Left renal cortex interstitium (tissue), 4 donors: Measurements from ENCODE around the gene POU2F1. TPM values are rescaled to one million over a fixed set of nuclear protein-coding genes. Genes with fewer than 3 reads are reported as not detected.
"Not testable (repeated sequence)": the region's sequence is repeated elsewhere in the genome, so short reads cannot be mapped to it uniquely, and the experiment has no call there.

Experiments used
- DNase-seq, 4 donors: peaks; one replicate each; pipeline ENCODE4 v3.0.0-alpha.2; 2013; ENCODE audit warnings: low read depth in 4 of 4, low spot score in 2 of 4, missing footprints in 1 of 4
- polyA plus RNA-seq, 4 donors: library from polyadenylated mRNA; unstranded; fragments of 120-200 nt; gene quantifications; one replicate each; pipeline ENCODE4 v1.2.1, GENCODE V29; 2013; ENCODE audit not compliant: insufficient read length in 4 of 4

The POU2F1 gene
- polyA plus RNA-seq, 4 donors: 11.8 to 18.6 (median 13.9) TPM

- DNase-seq: no peak
Measured at GRCh38 chr1:167202049-167202448, 18.6 kb upstream of the POU2F1 start.

GRCh38 chr1:167205306-167206050, 15.2 kb upstream of the POU2F1 start:
- DNase-seq: not testable (repeated sequence)

GRCh38 chr1:167206166-167206835, 14.4 kb upstream of the POU2F1 start:
- DNase-seq: no peak

- no peak for DNase-seq
Measured at GRCh38 chr1:167207940-167208623, 12.6 kb upstream of the POU2F1 start.

GRCh38 chr1:167208624-167208976, 12.1 kb upstream of the POU2F1 start:
- DNase-seq: no peak

GRCh38 chr1:167209044-167209443, 11.6 kb upstream of the POU2F1 start:
- DNase-seq: no peak

GRCh38 chr1:167210966-167211674, 9.6 kb upstream of the POU2F1 start:
- DNase-seq: no peak

GRCh38 chr1:167212025-167212424, 8.7 kb upstream of the POU2F1 start:
- no peak for DNase-seq

GRCh38 chr1:167216809-167217208, 3.9 kb upstream of the POU2F1 start:
- no peak for DNase-seq

GRCh38 chr1:167219194-167219593, 1.5 kb upstream of the POU2F1 start:
- DNase-seq: peak in 1 of 4 donors; percentile 12

GRCh38 chr1:167219646-167220536, 795 bp upstream of the POU2F1 start:
- peak in 3 of 4 donors; percentile 65 to 78 (median 78) for DNase-seq

- peak in 1 of 4 donors; percentile 4 for DNase-seq
Measured at GRCh38 chr1:167221126-167221737, 546 bp downstream of the POU2F1 start.

GRCh38 chr1:167221738-167222610, 1.3 kb downstream of the POU2F1 start:
- peak in 2 of 4 donors; percentile 62 to 76 for DNase-seq

GRCh38 chr1:167223144-167224103, 2.7 kb downstream of the POU2F1 start:
- DNase-seq: peak in 2 of 4 donors; percentile 41 to 59

GRCh38 chr1:167224734-167225235, 4.1 kb downstream of the POU2F1 start:
- not testable (repeated sequence) for DNase-seq

- no peak for DNase-seq
Measured at GRCh38 chr1:167225920-167226319, 5.2 kb downstream of the POU2F1 start.

- no peak for DNase-seq
Measured at GRCh38 chr1:167227934-167228378, 7.3 kb downstream of the POU2F1 start.
